ENCODE measurements around the gene ACVR2A.

Gene ACVR2A

DNA sequence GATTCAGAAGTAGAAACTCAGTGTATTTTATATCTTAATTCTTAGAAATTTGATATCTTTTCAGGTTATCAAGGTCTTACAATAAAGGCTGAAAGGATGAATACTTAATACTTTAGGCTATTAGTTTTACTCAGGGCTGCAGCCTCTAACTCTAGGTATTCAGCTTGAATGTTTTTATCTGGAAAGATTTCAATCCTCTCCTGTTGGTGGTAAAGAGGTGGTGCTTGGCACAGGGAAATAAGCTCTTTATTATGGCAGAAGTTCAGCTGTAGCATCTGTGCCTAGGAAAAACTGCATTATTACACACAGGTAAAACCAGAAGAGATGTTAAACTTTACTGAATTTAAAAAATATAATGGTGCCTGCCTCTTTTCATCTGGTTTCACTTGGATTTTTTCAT lies 11.1 kb downstream of the ACVR2A start:
- DNase-seq: peak; percentile 8

DNA sequence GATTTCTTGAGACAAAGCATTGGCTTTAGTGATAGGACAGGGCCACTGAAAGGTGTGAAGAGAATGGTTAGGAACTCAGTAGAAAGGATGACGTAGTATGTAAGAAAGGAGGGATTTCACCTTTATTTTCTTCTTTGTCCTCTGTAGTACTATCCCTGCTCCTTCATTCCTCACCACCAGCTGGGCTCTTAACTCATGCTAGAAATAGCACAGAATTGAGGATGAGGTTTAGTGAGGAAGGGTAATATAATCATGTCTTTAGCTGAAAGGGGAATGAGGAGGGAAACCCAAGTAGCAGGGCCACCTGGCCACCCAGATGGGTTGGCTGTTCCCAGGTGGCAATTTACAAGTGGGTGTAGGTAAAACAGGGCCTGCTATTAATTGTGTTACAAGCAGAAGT lies 15.2 kb downstream of the ACVR2A start:
- DNase-seq: peak; percentile 83

DNA sequence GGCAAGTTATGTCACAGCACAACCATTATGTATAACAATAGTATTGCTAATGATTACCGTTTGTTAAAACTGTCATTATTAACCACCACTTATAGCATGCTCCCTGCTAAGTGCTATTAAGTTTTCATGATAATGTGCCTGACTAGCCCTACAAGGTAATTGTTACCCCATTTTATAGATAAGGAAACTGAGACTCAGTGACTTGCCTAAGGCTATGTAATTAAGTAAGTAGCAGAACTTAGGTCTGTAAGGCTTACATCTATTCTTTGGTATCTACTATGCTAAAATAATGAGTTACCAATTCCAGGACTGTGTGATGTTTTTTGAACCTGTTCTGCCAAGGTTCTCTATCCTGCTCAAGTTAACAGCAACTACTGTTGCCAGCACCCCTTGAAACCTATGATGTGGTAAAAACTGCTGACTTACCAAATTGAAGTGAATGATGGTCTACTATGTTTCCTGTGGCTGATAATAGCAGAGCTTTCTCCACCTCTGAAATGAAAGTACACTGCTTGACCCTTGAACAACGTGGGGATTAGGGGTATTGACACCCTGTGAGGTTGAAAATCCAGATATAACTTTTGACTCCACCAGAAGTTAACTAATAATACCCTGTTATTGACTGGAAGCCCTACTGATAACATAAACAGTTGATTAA lies 18.2 kb downstream of the ACVR2A start:
- DNase-seq: no peak

DNA sequence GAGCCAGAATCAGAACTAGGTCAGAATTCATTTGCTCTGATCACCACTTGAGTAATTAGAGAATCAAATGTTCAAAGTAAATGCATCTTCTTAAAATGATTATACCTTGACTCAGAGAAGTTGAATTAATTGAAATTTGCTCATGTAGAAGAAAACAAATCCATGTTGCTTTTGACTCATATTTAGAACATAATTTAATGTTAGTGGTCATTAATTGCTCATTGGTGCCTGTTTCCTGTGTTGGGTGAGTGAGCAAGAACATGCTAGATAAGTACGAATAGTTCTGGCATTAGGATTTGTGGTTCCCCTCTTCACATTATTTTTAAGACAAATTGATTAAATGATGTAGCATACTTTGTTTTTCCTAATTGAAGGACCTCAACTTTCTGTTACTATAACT lies 19.0 kb downstream of the ACVR2A start:
- no peak for DNase-seq

DNA sequence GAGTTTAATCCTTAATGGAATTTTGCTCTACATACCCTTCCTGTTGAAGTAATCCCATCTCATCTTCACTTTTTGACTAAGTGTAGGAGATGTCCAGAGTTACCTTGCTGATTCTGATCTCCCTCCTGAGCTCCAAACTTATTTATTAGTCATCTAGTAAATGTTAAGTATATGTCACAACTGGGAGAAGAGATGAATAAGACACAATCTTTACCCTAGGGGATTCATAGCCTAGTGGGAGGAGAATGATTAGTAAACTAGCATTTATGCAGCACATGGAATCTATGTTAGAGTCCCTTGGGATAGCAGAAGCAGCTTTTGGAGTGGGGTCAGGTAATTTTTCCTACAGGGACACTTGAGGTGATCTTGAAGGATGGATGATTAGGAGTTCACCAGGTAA lies 20.7 kb downstream of the ACVR2A start:
- DNase-seq: no peak

DNA sequence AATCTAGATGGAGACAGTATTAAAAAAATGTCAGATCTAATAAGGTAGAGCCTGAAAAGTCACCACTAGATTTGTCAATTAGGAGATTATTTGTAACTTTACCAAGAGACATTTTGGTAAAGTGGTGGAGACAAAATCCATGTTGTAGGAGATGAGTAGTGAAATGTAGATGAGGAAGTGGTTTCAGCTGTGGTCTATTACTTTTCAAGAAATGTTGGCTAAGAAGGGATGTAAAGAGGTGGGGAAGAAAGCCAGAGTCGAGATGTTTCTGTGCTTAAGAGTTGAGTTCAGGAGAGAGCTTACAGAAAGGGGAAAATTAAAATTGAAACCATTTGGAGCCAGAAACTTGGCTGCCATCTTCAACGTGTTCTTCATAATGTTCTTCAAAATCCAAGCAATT lies 22.2 kb downstream of the ACVR2A start:
- no peak for DNase-seq

DNA sequence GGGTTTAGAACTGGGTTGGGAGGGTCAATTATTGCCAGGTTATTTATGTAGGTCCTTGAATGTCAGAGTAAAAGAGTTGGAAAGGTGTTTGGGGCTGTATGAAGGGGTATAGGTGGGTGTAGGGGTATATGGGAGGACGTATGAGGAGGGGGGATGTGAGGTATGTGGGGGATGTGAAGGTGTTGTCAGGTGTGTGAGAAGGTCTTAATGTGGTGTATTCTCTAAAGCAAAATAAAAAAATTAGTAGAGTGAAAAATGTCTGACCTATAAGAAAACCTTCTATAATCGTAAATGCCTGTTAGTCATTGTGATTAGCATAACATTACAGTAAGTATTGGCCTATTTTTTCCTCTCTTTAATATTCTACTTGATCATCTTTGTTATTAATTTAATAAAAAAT lies 25.1 kb downstream of the ACVR2A start:
- DNase-seq: no peak

DNA sequence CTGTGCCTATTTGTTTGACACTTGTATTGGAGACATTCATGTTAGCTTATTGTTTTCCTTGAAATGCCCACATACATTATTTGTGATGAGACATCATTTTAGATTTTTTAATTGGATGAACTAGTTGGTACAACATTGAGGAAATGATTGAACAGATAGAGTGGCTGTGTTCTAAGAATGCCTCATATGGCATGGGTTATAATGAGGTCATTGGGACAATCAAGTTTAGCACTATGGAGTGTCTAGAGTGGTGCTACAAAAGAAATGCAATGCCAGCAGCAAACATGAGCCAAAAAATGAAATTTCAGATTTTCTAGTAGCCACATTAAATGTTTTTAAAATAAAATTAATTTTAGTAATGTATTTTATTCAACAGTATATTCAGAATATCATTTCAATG lies 28.1 kb downstream of the ACVR2A start:
- no peak for DNase-seq

DNA sequence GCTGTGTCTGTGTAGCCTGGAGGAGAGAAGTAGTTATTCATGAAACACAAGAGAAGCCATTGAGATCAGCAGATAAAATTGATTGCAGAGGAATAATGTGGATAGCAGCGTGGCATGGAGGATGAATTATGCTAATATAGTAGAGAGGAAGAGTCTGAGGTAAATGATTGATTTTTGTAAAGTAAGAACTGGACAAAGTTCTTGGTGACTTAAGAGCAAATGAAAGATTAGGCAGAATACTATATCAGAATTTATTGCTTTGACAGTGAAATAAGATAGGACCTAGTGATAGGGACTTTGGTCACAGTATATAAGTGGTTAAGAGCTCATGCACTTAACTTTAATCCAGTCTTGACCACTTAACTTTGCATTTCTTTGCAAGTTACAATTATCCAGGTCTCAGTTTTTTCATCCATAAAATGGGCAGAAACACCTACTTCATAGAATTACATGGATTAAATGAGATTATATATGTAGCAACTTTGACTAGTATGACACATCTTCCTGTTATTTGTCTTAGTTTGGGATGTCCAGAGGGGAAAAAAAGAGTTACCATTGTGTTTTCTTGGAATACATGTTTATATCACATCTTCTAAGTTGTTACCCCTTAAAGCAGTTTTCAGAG lies 29.1 kb downstream of the ACVR2A start:
- DNase-seq: no peak

DNA sequence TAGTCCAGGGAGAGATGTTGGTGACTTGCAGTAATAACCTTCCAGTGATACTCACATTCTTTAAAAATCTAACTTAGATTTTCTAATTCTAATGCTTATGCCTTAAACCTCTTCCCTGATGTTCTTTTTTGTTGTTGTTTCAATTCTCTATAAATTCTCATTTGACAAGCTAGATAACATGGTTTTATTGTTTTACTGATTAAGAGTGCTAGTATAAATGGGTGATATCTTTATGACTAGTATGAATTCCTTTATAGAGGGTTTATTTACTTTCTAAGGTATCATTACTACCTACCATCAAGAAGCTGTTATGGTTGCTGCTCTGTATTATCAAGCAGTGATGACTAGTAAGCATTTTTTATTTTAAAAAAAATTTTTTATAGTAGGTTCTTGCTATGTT lies 35.0 kb downstream of the ACVR2A start:
- no peak for DNase-seq

DNA sequence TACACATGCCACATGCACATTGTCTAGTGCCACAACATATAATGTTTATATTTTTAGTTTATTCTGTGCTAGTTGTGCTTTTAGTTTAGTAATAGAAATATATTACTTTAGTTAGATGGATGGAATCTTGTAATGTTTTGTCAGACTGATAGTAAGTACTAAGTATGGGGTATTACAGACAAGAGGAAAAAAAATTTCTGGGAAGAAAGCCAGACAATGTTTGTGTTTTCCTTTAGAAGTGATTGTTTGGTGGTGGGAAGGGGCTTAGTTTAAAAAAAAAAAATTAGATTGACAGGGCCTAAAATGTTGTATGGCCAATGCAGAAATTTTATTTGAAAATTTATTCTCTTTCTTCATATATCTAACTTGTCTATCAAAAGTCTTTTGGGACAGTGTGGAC lies 37.8 kb downstream of the ACVR2A start:
- DNase-seq: no peak

DNA sequence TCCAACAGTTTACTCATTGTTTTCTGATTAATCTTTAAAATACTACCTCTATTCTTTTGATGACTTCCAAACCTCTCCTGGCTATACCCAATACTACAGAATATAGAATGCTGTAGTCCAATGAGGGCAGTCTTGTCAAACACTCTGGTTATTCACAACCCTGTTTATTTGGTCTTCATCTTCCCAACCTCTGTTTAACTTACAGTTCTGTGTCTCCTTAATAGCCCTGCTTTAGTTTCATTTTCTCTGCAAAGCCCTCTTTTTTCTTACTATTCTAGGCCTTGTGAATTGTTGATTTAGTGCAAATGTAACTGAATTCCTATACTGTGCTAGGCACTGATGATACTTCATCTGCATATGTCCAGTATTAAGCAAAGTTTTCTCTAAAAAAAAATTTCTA lies 40.0 kb downstream of the ACVR2A start:
- no peak for DNase-seq

DNA sequence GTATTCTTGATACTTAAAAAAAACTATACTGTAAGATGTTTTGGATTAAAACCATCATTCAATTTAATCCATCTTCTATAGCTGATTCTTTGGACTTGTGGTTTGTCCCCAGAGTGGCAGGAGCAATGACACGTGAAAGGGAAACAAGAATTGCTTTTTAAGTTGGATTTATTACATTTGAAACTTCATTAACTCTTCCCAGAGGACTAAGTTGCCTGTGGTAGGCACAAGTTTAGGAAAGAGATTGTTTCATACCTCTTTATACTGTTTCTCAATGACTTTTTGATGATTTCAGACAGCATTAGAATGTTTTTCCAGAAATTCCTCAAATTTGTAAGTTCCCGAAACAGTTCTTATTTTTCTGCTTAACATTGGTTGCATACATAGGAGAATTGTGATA lies 41.3 kb downstream of the ACVR2A start:
- DNase-seq: no peak

DNA sequence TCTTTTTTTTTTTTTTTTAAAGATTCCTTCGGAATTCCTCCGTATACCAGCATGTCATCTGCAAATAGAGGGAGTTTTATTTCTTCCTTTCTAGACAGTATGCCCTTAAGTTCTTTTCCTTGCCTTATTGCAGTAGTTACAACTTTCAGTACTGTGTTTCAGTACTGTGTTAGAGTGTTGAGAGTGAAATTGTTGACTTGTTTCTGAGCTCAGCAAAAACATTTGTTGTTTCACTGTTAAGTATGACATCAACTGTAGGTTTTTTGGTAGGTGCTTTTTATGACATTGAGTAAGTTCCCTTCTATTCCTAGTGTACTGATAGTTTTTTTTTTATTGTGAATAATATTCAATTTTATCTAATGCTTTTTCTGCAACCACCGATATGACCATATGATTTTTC lies 43.9 kb downstream of the ACVR2A start:
- no peak for DNase-seq

DNA sequence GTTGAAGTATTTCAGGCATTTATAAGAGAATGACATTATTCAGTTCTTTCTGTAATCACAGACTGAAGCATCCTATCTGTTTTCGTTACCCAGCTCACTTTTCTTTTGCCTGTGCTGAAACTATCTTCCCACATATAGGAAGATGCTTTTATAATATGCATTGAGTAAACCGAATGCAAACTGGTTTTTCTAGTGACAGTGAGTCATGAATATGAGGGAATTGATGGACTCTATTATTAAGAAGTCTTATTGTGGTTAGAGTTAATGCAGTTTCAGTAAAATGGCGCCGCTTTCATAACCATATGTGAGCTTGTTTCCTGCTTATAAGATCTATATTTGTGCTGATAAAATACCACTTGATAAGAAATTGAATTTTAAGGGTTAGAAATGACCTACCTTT lies 59.2 kb downstream of the ACVR2A start:
- no peak for DNase-seq

DNA sequence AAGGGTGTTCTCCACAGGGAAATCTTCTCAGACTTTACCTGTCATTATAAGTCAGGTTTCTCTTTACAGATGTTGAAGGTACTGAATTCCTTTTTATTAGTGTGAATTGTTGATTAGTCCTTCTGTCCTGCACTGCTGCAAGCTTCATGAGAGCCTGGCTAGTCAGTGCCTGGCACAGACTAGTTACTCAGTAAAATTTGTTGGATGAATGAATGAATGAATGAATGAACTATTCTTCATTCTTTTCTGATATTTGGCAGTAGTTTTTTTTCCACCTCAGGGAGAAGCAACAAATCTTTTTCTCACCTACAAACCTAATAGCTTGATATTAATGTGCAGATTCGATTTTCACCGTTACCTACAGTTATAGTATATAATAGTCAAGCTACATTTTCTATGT lies 64.3 kb downstream of the ACVR2A start:
- no peak for DNase-seq

DNA sequence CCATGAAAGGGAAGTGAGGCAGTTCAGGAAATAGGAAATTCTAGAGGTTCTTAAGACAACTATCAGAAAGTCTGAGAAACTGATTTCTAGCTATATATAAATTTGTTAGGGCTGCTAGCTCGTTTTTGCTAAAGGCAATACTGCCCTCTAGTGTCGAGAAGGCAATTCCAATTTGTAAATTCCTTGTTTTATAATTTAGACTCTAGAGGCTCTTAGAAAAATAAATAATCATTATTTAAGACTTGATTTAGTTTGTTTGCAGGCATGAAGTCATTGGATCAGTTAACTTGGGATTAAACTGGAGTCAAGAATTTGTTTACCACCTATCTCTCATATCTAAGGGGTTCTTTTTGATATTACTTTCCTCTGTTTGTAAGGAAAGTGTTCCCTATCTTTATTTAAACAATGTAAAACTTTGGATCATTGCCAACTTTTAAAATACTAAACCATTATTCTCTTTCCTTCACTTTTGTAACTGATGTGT lies 66.2 kb downstream of the ACVR2A start:
- peak; percentile 24 for DNase-seq

DNA sequence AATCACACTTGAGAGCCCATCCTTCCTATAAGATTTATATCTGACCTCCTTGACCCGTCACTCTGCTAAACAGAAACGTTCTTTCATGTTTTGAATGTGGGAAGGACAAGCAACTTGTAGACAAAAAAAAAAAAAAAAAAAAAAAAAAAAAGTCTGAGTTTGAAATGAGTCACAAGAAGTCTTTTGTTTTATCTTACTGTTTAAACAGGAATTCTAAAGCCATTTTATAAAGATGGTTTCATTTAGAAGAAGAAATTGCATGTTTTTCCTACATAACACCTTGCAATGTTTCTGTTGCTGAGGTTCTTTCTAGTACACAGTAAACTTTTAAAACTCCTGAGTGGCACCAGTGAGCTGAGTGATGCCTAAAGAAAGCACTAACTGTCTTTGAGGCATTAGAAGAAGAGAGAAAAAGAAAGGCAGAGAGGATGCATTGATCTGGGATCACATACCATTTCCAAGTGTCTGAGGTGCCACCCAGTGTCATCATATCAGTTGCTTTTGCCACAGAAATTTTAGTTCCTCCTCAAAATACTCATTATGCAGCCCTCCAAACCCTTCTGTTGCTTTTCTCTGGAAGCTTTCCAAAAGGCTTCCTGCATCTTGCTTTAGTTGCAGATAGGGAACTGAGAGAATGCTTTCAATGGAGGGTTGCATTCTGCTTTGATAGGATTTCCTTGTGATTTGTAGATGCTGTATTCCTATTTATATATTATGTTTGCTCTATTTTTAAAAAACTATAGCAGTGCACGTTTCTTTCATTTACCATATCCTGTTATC lies 69.1 kb downstream of the ACVR2A start:
- no peak for DNase-seq

DNA sequence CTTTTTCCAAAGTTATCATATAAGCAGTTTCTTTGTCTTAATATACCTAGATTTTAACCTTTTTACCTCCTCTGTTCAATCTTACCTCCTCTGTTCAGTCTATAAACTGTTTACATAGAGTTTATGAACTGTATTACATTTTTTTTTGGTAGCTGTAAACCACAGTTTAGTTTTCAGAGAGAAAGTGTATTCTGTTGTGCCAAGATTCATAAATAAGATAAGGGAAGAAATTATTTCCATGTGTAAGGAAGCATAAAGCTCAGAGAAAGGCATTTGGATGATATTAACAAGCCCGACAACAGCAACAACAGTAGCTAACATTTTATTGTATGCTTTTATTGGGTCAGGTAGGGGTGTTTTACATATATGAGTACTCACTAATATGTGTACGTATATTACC lies 71.2 kb downstream of the ACVR2A start:
- DNase-seq: no peak

DNA sequence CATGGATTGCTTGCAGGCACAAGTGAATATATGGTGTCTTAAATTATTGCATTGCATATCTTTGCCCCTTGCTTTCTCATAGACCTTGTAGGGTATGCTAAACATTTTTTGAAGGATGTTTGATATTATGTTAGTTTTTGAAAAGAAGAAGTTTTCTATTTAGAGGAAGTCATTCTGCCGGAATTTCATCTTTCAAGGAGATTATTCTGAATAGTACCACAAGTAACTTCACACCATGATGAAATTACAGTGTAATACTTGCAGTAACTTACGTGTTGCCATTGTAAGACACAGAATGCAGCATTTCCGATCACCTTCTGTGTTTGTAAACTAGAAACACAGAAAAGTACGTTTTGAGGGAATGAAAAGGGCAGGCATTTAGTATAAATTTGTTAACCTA lies 71.9 kb downstream of the ACVR2A start:
- no peak for DNase-seq

DNA sequence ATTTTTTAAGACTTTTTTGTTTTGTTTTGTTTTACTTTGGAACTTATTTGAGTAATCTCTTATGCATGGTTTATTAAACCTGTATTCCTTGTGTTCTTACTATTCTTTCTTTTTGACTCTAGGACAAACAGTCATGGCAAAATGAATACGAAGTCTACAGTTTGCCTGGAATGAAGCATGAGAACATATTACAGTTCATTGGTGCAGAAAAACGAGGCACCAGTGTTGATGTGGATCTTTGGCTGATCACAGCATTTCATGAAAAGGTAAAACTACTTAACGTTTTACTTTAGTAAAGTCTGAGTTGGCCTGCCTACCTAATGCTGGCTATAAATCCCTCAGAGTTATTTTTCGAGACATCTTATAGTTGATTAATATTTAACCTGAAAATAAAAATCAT lies 72.3 kb downstream of the ACVR2A start:
- DNase-seq: no peak

DNA sequence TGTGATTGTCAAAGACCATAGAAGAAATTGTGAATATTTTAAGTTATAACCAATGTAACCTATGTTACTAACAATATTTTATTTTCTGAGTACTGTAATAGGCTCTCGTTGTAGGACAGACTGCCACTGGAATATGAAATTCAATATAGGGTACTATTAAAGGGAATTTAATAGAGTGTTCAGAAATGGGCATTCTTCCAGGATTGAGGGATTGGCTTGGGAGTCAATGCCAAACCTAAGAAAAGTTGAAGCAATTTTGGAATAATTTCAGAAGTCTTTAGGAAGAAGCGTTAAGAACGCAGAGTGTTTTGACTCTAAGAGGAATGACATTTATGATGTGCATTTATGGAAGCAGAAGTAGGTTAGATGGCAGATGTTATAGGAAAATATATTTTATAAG lies 79.0 kb downstream of the ACVR2A start:
- no peak for DNase-seq

DNA sequence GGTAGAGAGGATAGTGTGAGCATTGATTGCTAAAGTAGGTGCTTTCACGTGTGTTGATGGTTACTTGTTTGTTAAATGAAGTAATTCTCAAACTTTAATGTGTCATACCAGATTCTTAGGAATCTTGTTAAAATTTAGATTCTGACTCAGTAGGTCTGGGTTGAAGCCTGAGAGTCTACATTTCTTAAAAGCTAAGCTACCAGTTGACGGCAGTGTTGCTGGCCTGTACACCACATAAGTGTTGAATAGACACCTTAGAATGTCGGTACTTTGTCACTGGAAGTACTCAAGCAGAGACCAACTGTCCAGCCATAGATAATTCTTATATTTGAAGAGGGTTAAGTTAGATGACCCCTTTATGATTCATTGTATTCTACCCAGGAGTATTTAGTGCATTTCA lies 79.8 kb downstream of the ACVR2A start:
- DNase-seq: no peak

DNA sequence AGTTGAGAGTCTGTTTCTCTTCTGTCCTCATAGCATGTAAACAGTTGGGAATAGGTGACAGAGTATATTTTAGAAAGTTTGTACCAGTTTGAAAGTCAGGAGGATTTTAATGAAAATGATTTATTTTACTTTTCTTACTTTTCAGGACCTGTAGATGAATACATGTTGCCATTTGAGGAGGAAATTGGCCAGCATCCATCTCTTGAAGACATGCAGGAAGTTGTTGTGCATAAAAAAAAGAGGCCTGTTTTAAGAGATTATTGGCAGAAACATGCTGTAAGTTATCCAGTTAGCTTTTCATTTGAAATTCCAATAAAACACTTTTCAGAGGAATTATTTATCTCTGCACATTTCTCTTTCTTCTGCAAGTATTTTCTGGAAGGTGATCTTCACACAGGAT lies 81.1 kb downstream of the ACVR2A start:
- no peak for DNase-seq
